ENCODE data around the gene TMEM212. TPM values are rescaled to one million over a fixed set of nuclear protein-coding genes. Genes with fewer than 3 reads are reported as not detected.
A peak's percentile ranks its signal among the peaks of the same experiment; 100 is the strongest.

Gene TMEM212
- not detected for total RNA-seq
- long read RNA-seq, result 0 reads

GRCh38 chr3:171842864-171843518 lies at the start of gene TMEM212:
TMEM212 (plus strand) TSS chr3:171843349; CDS start chr3:171843384, 35 bp downstream.
- DNase-seq (ENCODE audit: missing footprints) (no peak), ATAC-seq (no peak)
- intact Hi-C loops (cut with DNase I), result no loop called here

GRCh38 chr3:171796625-171797264 lies 46.4 kb upstream of the TMEM212 start:
- no peak for DNase-seq (ENCODE audit: missing footprints)
- intact Hi-C loops (cut with DNase I), result no loop called here
- ATAC-seq, result no peak

GRCh38 chr3:171797265-171797679 lies 45.9 kb upstream of the TMEM212 start:
- ATAC-seq, result no peak
- intact Hi-C loops (cut with DNase I), result no loop called here
- no peak for DNase-seq (ENCODE audit: missing footprints)

- DNase-seq (ENCODE audit: missing footprints) (no peak), ATAC-seq (no peak)
- intact Hi-C loops (cut with DNase I), result no loop called here
These were observed 45.3 kb upstream of the TMEM212 start for GRCh38 chr3:171797873-171798272.

- intact Hi-C loops (cut with DNase I), result no loop called here
- ATAC-seq (no peak), DNase-seq (ENCODE audit: missing footprints) (no peak)
These were observed 43.6 kb upstream of the TMEM212 start for GRCh38 chr3:171799501-171799900.

GRCh38 chr3:171801738-171802589 lies 41.2 kb upstream of the TMEM212 start:
- peak; percentile 15 for ATAC-seq
- DNase-seq (ENCODE audit: missing footprints), result no peak
- intact Hi-C loops (cut with DNase I), result no loop called here

- ATAC-seq (no peak), DNase-seq (ENCODE audit: missing footprints) (no peak)
- intact Hi-C loops (cut with DNase I), result no loop called here
These were observed 40.6 kb upstream of the TMEM212 start for GRCh38 chr3:171802590-171802956.

- no peak for ATAC-seq
- no peak for DNase-seq (ENCODE audit: missing footprints)
- intact Hi-C loops (cut with DNase I), result no loop called here
These were observed 40.1 kb upstream of the TMEM212 start for GRCh38 chr3:171803044-171803443.

GRCh38 chr3:171804618-171805389 lies 38.3 kb upstream of the TMEM212 start:
- no peak for DNase-seq (ENCODE audit: missing footprints)
- peak; percentile 29 for ATAC-seq
- intact Hi-C loops (cut with DNase I), result no loop called here

- DNase-seq (ENCODE audit: missing footprints) (no peak), ATAC-seq (no peak)
- intact Hi-C loops (cut with DNase I), result no loop called here
These were observed 37.5 kb upstream of the TMEM212 start for GRCh38 chr3:171805687-171806086.

- intact Hi-C loops (cut with DNase I), result no loop called here
- DNase-seq (ENCODE audit: missing footprints) (no peak), ATAC-seq (no peak)
These were observed 36.7 kb upstream of the TMEM212 start for GRCh38 chr3:171806200-171807128.

- DNase-seq (ENCODE audit: missing footprints), result no peak
- ATAC-seq, result no peak
- intact Hi-C loops (cut with DNase I), result no loop called here
These were observed 35.9 kb upstream of the TMEM212 start for GRCh38 chr3:171807129-171807675.

GRCh38 chr3:171807806-171808205 lies 35.3 kb upstream of the TMEM212 start:
- intact Hi-C loops (cut with DNase I), result no loop called here
- DNase-seq (ENCODE audit: missing footprints), result no peak
- no peak for ATAC-seq

GRCh38 chr3:171809611-171809860 lies 33.6 kb upstream of the TMEM212 start:
- no peak for DNase-seq (ENCODE audit: missing footprints)
- intact Hi-C loops (cut with DNase I), result no loop called here
- peak; percentile 15 for ATAC-seq

GRCh38 chr3:171809861-171810628 lies 33.1 kb upstream of the TMEM212 start, which contains the start of gene PLD1:
PLD1 (minus strand) TSS chr3:171810483; CDS start chr3:171738051, 72,432 bp downstream.
- peak; percentile 96 for DNase-seq (ENCODE audit: missing footprints)
- ATAC-seq, result peak; percentile 85
- intact Hi-C loops (cut with DNase I), result no loop called here

- ATAC-seq (no peak), DNase-seq (ENCODE audit: missing footprints) (no peak)
- intact Hi-C loops (cut with DNase I), result no loop called here
These were observed 32.4 kb upstream of the TMEM212 start for GRCh38 chr3:171810629-171811294.

All from Right ventricle myocardium inferior (tissue), 1 donor.